CD4-positive, alpha-beta T cell treated with Interferon alpha-2 for 1 hour (primary cell): ENCODE measurements around the gene ATAD1.
"Not testable (repeated sequence)": the region's sequence is repeated elsewhere in the genome, so short reads cannot be mapped to it uniquely, and the experiment has no call there.

Experiments used
- DNase-seq, 2 donors: peaks; one replicate each; pipeline ENCODE4 v3.0.0-alpha.2; 2020 to 2022

Gene ATAD1

GRCh38 chr10:87846023-87846422, 28.0 kb upstream of the ATAD1 start:
- no peak for DNase-seq

- no peak for DNase-seq
These were observed 27.6 kb upstream of the ATAD1 start for GRCh38 chr10:87845624-87845998.

GRCh38 chr10:87844837-87845623, 27.0 kb upstream of the ATAD1 start:
- no peak for DNase-seq

GRCh38 chr10:87843714-87844113, 25.7 kb upstream of the ATAD1 start:
- DNase-seq = no peak

GRCh38 chr10:87842776-87843497, 24.9 kb upstream of the ATAD1 start:
- DNase-seq = no peak

- DNase-seq = no peak
These were observed 24.2 kb upstream of the ATAD1 start for GRCh38 chr10:87842220-87842641.

- DNase-seq = no peak
These were observed 23.2 kb upstream of the ATAD1 start for GRCh38 chr10:87841186-87841585.

- DNase-seq = no peak
These were observed 20.6 kb upstream of the ATAD1 start for GRCh38 chr10:87838650-87839049.

GRCh38 chr10:87837445-87837844, 19.4 kb upstream of the ATAD1 start:
- DNase-seq = no peak

GRCh38 chr10:87836098-87836497, 18.1 kb upstream of the ATAD1 start:
- DNase-seq = no peak

GRCh38 chr10:87829986-87830729, 12.1 kb upstream of the ATAD1 start:
- no peak for DNase-seq

- not testable (repeated sequence) for DNase-seq
These were observed 11.0 kb upstream of the ATAD1 start for GRCh38 chr10:87829051-87829450.

- DNase-seq = no peak
These were observed 9.7 kb upstream of the ATAD1 start for GRCh38 chr10:87827681-87828080.

GRCh38 chr10:87826653-87827052, 8.6 kb upstream of the ATAD1 start:
- no peak for DNase-seq

GRCh38 chr10:87819289-87819585, 1.2 kb upstream of the ATAD1 start:
- DNase-seq = no peak

GRCh38 chr10:87818505-87819288, 671 bp upstream of the ATAD1 start:
- peak; percentile 65 to 78 for DNase-seq

GRCh38 chr10:87816898-87817608, 973 bp downstream of the ATAD1 start:
- DNase-seq = peak in 1 of 2 donors; percentile 24

- DNase-seq = no peak
These were observed 1.7 kb downstream of the ATAD1 start for GRCh38 chr10:87816163-87816897.

GRCh38 chr10:87804939-87805569, 13.0 kb downstream of the ATAD1 start:
- peak in 1 of 2 donors; percentile 5 for DNase-seq

- no peak for DNase-seq
These were observed 14.2 kb downstream of the ATAD1 start for GRCh38 chr10:87803831-87804230.

- DNase-seq = no peak
These were observed 14.7 kb downstream of the ATAD1 start for GRCh38 chr10:87803328-87803727.
